Measurements from ENCODE around the gene FOXL1. TPM values are rescaled to one million over a fixed set of nuclear protein-coding genes. Genes with fewer than 3 reads are reported as not detected.
A peak's percentile ranks its signal among the peaks of the same experiment; 100 is the strongest.

The FOXL1 gene
- 0.75 TPM for total RNA-seq
- long read RNA-seq = 0 reads

GRCh38 chr16:86578061-86578599 lies at the start of gene FOXL1:
FOXL1 (plus strand) TSS chr16:86578549; CDS start chr16:86578724, 175 bp downstream.
- ATAC-seq (ENCODE audit: poor library complexity) (no peak), DNase-seq (no peak)
- intact Hi-C loops (cut with DNase I) = loop anchor here (10.0 kb wide), 2 partner anchors 187 to 257 kb away; no protein-coding TSS in a partner anchor

GRCh38 chr16:86529160-86529559 lies 49.2 kb upstream of the FOXL1 start:
- DNase-seq (no peak), ATAC-seq (ENCODE audit: poor library complexity) (no peak)

GRCh38 chr16:86530251-86531190 lies 47.8 kb upstream of the FOXL1 start:
- no peak for ATAC-seq (ENCODE audit: poor library complexity)
- no peak for DNase-seq
- intact Hi-C loops (cut with DNase I) = no loop called here

More at GRCh38 chr16:86529160-86529559, 49.2 kb upstream of the FOXL1 start:
- intact Hi-C loops (cut with DNase I) = no loop called here

- ATAC-seq (ENCODE audit: poor library complexity) (peak; percentile 74), DNase-seq (peak; percentile 83)
- intact Hi-C loops (cut with DNase I) = no loop called here
These were observed 47.2 kb upstream of the FOXL1 start for GRCh38 chr16:86531191-86531545.

- ATAC-seq (ENCODE audit: poor library complexity) (no peak), DNase-seq (no peak)
- intact Hi-C loops (cut with DNase I) = no loop called here
These were observed 46.5 kb upstream of the FOXL1 start for GRCh38 chr16:86531641-86532525.

GRCh38 chr16:86532526-86532815 lies 45.9 kb upstream of the FOXL1 start:
- DNase-seq (no peak), ATAC-seq (ENCODE audit: poor library complexity) (no peak)
- intact Hi-C loops (cut with DNase I) = no loop called here

GRCh38 chr16:86533076-86533475 lies 45.3 kb upstream of the FOXL1 start:
- intact Hi-C loops (cut with DNase I) = no loop called here
- ATAC-seq (ENCODE audit: poor library complexity) = no peak
- DNase-seq = no peak

GRCh38 chr16:86533767-86534351 lies 44.5 kb upstream of the FOXL1 start:
- DNase-seq (no peak), ATAC-seq (ENCODE audit: poor library complexity) (no peak)
- intact Hi-C loops (cut with DNase I) = no loop called here

- ATAC-seq (ENCODE audit: poor library complexity) (no peak), DNase-seq (no peak)
- intact Hi-C loops (cut with DNase I) = no loop called here
These were observed 43.4 kb upstream of the FOXL1 start for GRCh38 chr16:86534779-86535615.

- intact Hi-C loops (cut with DNase I) = no loop called here
- ATAC-seq (ENCODE audit: poor library complexity) (no peak), DNase-seq (no peak)
These were observed 41.7 kb upstream of the FOXL1 start for GRCh38 chr16:86536621-86537020.

- intact Hi-C loops (cut with DNase I) = no loop called here
- no peak for ATAC-seq (ENCODE audit: poor library complexity)
These were observed 40.9 kb upstream of the FOXL1 start for GRCh38 chr16:86537486-86537885.

GRCh38 chr16:86538196-86538780 lies 40.1 kb upstream of the FOXL1 start:
- intact Hi-C loops (cut with DNase I) = no loop called here
- no peak for ATAC-seq (ENCODE audit: poor library complexity)

More at GRCh38 chr16:86537486-86537885, 40.9 kb upstream of the FOXL1 start:
- DNase-seq = no peak

GRCh38 chr16:86540894-86541293 lies 37.5 kb upstream of the FOXL1 start:
- intact Hi-C loops (cut with DNase I) = no loop called here
- DNase-seq (no peak), ATAC-seq (ENCODE audit: poor library complexity) (no peak)

More at GRCh38 chr16:86538196-86538780, 40.1 kb upstream of the FOXL1 start:
- DNase-seq = no peak

GRCh38 chr16:86541560-86541959 lies 36.8 kb upstream of the FOXL1 start:
- DNase-seq (no peak), ATAC-seq (ENCODE audit: poor library complexity) (no peak)
- intact Hi-C loops (cut with DNase I) = no loop called here

GRCh38 chr16:86542756-86543750 lies 35.3 kb upstream of the FOXL1 start:
- DNase-seq = no peak
- ATAC-seq (ENCODE audit: poor library complexity) = no peak

GRCh38 chr16:86545481-86545880 lies 32.9 kb upstream of the FOXL1 start:
- DNase-seq = no peak
- no peak for ATAC-seq (ENCODE audit: poor library complexity)
- intact Hi-C loops (cut with DNase I) = no loop called here

More at GRCh38 chr16:86542756-86543750, 35.3 kb upstream of the FOXL1 start:
- intact Hi-C loops (cut with DNase I) = no loop called here
